GM19023 (cell line): Measurements from ENCODE around the gene HK1.

Experiments used
- ATAC-seq: cut with Tn5 transposase; IDR thresholded peaks from one replicate; pipeline ENCODE4 v1.9.1; 2021; ENCODE audit warnings: mild to moderate bottlenecking, moderate library complexity; ENCODE audit not compliant: unreplicated experiment

HK1 gene

GRCh38 chr10:69345402-69345801, 67.1 kb downstream of the HK1 start:
- no peak for ATAC-seq

GRCh38 chr10:69345890-69346474, 67.7 kb downstream of the HK1 start:
- ATAC-seq, result no peak

GRCh38 chr10:69346776-69347175, 68.5 kb downstream of the HK1 start:
- no peak for ATAC-seq

- ATAC-seq, result no peak
These were observed 70.7 kb downstream of the HK1 start for GRCh38 chr10:69348816-69349541.

- ATAC-seq, result no peak
These were observed 71.2 kb downstream of the HK1 start for GRCh38 chr10:69349542-69349888.

- ATAC-seq, result no peak
These were observed 73.3 kb downstream of the HK1 start for GRCh38 chr10:69351589-69351988.

- no peak for ATAC-seq
These were observed 74.4 kb downstream of the HK1 start for GRCh38 chr10:69352569-69353264.

GRCh38 chr10:69353977-69354635, 75.8 kb downstream of the HK1 start:
- ATAC-seq, result no peak

GRCh38 chr10:69356187-69356586, 77.9 kb downstream of the HK1 start:
- ATAC-seq, result no peak

- ATAC-seq, result no peak
These were observed 80.0 kb downstream of the HK1 start for GRCh38 chr10:69358148-69358795.

- no peak for ATAC-seq
These were observed 80.9 kb downstream of the HK1 start for GRCh38 chr10:69359148-69359547.

- ATAC-seq, result no peak
These were observed 81.3 kb downstream of the HK1 start for GRCh38 chr10:69359594-69359993.

GRCh38 chr10:69360485-69361302, 82.4 kb downstream of the HK1 start:
- ATAC-seq, result no peak

GRCh38 chr10:69361303-69361614, 83.0 kb downstream of the HK1 start:
- no peak for ATAC-seq

- no peak for ATAC-seq
These were observed 84.2 kb downstream of the HK1 start for GRCh38 chr10:69362471-69362954.

- ATAC-seq, result no peak
These were observed 85.4 kb downstream of the HK1 start for GRCh38 chr10:69363666-69364065.

- no peak for ATAC-seq
These were observed 86.1 kb downstream of the HK1 start for GRCh38 chr10:69364232-69364940.

- ATAC-seq, result no peak
These were observed 88.4 kb downstream of the HK1 start for GRCh38 chr10:69366738-69367137.

- no peak for ATAC-seq
These were observed 89.2 kb downstream of the HK1 start for GRCh38 chr10:69367469-69367868.
